DND-41 (cell line): ENCODE measurements around the gene HS2ST1.

Experiments
- ATAC-seq: fragments of 200-7000 bp; cut with Tn5 transposase; 3 replicates; pipeline ENCODE4 v1.9.1; 2021; ENCODE audit warnings: low read depth; ENCODE audit not compliant: insufficient read depth
- DNase-seq: peaks from one replicate; pipeline ENCODE4 v3.0.0-alpha.2; 2020
- H2AFZ ChIP-seq: 2 replicates; pipeline ENCODE4 v1.6.0; 2012; ENCODE audit warnings: low read depth, low read length
- H3K27ac ChIP-seq: 2 replicates; pipeline ENCODE4 v1.5.1; 2012; ENCODE audit warnings: low read length, inconsistent platforms
- H3K27me3 ChIP-seq: fragments of 200-600 bp; sonication (generic); 2 replicates; pipeline ENCODE4 v1.6.0; 2012; ENCODE audit warnings: low read length, mild to moderate bottlenecking, inconsistent platforms; ENCODE audit not compliant: insufficient read depth, poor library complexity
- H3K36me3 ChIP-seq: 2 replicates; pipeline ENCODE4 v1.5.1; 2012; ENCODE audit warnings: low read length, inconsistent platforms; ENCODE audit not compliant: insufficient read depth
- H3K4me1 ChIP-seq: 2 replicates; pipeline ENCODE4 v1.5.1; 2012; ENCODE audit warnings: mild to moderate bottlenecking, low read length; ENCODE audit not compliant: insufficient read depth
- H3K4me2 ChIP-seq: 2 replicates; pipeline ENCODE4 v1.6.0; 2012; ENCODE audit warnings: mild to moderate bottlenecking, moderate library complexity, low read length, inconsistent platforms; ENCODE audit not compliant: insufficient read depth
- H3K4me3 ChIP-seq, 2 experiments: fragments of 200-600 bp in 1 of 2; shearing (Covaris generic) in 1 of 2; 2 replicates each; pipeline ENCODE4 v1.5.1; 2012 to 2016; ENCODE audit warnings: inconsistent platforms in 2 of 2, low read length in 2 of 2, mild to moderate bottlenecking in 2 of 2, low read depth in 1 of 2, moderate library complexity in 1 of 2
- H3K79me2 ChIP-seq: 2 replicates; pipeline ENCODE4 v1.6.0; 2012; ENCODE audit warnings: low read length, inconsistent platforms; ENCODE audit not compliant: insufficient read depth
- H3K9ac ChIP-seq: 2 replicates; pipeline ENCODE4 v1.6.0; 2012; ENCODE audit warnings: low read depth, mild to moderate bottlenecking, inconsistent platforms, low read length, moderate library complexity
- H3K9me3 ChIP-seq: 2 replicates; pipeline ENCODE4 v1.5.1; 2012; ENCODE audit warnings: low read length, moderate library complexity, mild to moderate bottlenecking, inconsistent platforms; ENCODE audit not compliant: insufficient read depth, severe bottlenecking
- H4K20me1 ChIP-seq: 2 replicates; pipeline ENCODE4 v1.6.0; 2012; ENCODE audit warnings: low read length; ENCODE audit not compliant: insufficient read depth
- CTCF ChIP-seq: IDR thresholded peaks from 2 replicates; pipeline ENCODE4 v1.5.1; 2012; ENCODE audit warnings: borderline replicate concordance, low read length, moderate library complexity, mild to moderate bottlenecking; ENCODE audit not compliant: poor library complexity, severe bottlenecking; ENCODE audit errors: extremely low read depth
- EZH2 ChIP-seq: IDR thresholded peaks from 3 replicates; pipeline ENCODE4 v1.6.1; 2012; ENCODE audit warnings: borderline replicate concordance, low read depth, mild to moderate bottlenecking, moderate library complexity, low read length, inconsistent platforms; ENCODE audit not compliant: severe bottlenecking

HS2ST1 gene

GRCh38 chr1:87121711-87122163 is 207.3 kb downstream of the HS2ST1 start:
- no peak overlapping the region for H2AFZ ChIP-seq
- no peak for ATAC-seq
- TF ChIP-seq EZH2, result no peak
- TF ChIP-seq CTCF, result no peak

GRCh38 chr1:87122243-87122642 is 207.8 kb downstream of the HS2ST1 start:
- Histone ChIP-seq H3K79me2 (no peaks in the 10 kb centered on the region), H3K4me2 (no peak overlapping the region), H3K36me3 (no peaks in the 10 kb centered on the region), H3K27me3 (no peaks in the 10 kb centered on the region), H2AFZ (no peak overlapping the region), H3K4me1 (no peaks in the 10 kb centered on the region), H3K9ac (no peak overlapping the region), H3K9me3 (no peaks in the 10 kb centered on the region), H3K4me3 (no peak overlapping the region), H4K20me1 (no peaks in the 10 kb centered on the region), H3K27ac (no peak overlapping the region)
- TF ChIP-seq EZH2 (no peak), CTCF (no peak)
- ATAC-seq (no peak), DNase-seq (no peak)

More at GRCh38 chr1:87121711-87122163, 207.3 kb downstream of the HS2ST1 start:
- H3K4me3 ChIP-seq, result no peak overlapping the region
- H3K9me3 ChIP-seq, result no peaks in the 10 kb centered on the region
- H3K27ac ChIP-seq, result no peak overlapping the region
- no peak overlapping the region for H3K9ac ChIP-seq
- H3K27me3 ChIP-seq, result no peaks in the 10 kb centered on the region
- no peaks in the 10 kb centered on the region for H3K79me2 ChIP-seq
- H4K20me1 ChIP-seq, result no peaks in the 10 kb centered on the region
- no peak overlapping the region for H3K4me2 ChIP-seq
- no peaks in the 10 kb centered on the region for H3K36me3 ChIP-seq
- no peak for DNase-seq
- no peaks in the 10 kb centered on the region for H3K4me1 ChIP-seq

- no peaks in the 10 kb centered on the region for H3K4me1 ChIP-seq
- no peak for TF ChIP-seq CTCF
- no peak for TF ChIP-seq EZH2
- no peak overlapping the region for H3K4me3 ChIP-seq
- no peak overlapping the region for H3K9ac ChIP-seq
- H3K9me3 ChIP-seq, result no peaks in the 10 kb centered on the region
- no peaks in the 10 kb centered on the region for H4K20me1 ChIP-seq
- no peaks in the 10 kb centered on the region for H3K36me3 ChIP-seq
- no peak overlapping the region for H3K4me2 ChIP-seq
- no peak for DNase-seq
- ATAC-seq, result no peak
- H3K27me3 ChIP-seq, result no peaks in the 10 kb centered on the region
- no peaks in the 10 kb centered on the region for H3K79me2 ChIP-seq
- H3K27ac ChIP-seq, result no peak overlapping the region
- no peak overlapping the region for H2AFZ ChIP-seq
Observed at GRCh38 chr1:87123610-87124009, 209.2 kb downstream of the HS2ST1 start.
